HCT116 (cell line): ENCODE measurements around the gene TPM2. TPM values are rescaled to one million over a fixed set of nuclear protein-coding genes. Genes with fewer than 3 reads are reported as not detected.

Experiments used
- ATAC-seq: fragments of 200-7000 bp; cut with Tn5 transposase; 2 replicates; pipeline ENCODE4 v1.9.1; 2020; ENCODE audit warnings: mild to moderate bottlenecking, moderate library complexity
- BruUV-seq: library from RNA; stranded (reverse); fragments of 400-500 nt; replicated peaks from 2 replicates; lab custom pipeline; 2021; lab: Mats Ljungman, UMichigan
- CTCF ChIA-PET: fragments of 300-600 bp; sonication (Branson Sonifier 250); formaldehyde crosslinking; loops from one replicate; lab custom pipeline; 2021; ENCODE audit warnings: antibody characterized with exemption; lab: Charles Lee
- POLR2A ChIA-PET: fragments of 300-600, 350-600 bp; sonication (Branson Sonifier 250); formaldehyde crosslinking; loops from one replicate; lab custom pipeline; 2021; ENCODE audit warnings: antibody characterized with exemption; lab: Charles Lee
- RAD21 ChIA-PET, 2 experiments: fragments of 300-600 bp; sonication (Branson Sonifier 250); formaldehyde crosslinking; loops; one replicate each; lab custom pipeline; 2023; ENCODE audit warnings: low total read pairs in 2 of 2; ENCODE audit not compliant: uncharacterized antibody in 2 of 2, unreplicated experiment in 2 of 2, low non-redundant PET in 1 of 2; lab: Charles Lee
- DNase-seq: peaks from one replicate; pipeline ENCODE4 v3.0.0-alpha.2; 2010; ENCODE audit warnings: low read depth, low spot score
- H2AFZ ChIP-seq: fragments of 200-600 bp; shearing (Covaris generic), sonication (generic); 2 replicates; pipeline ENCODE4 v1.6.1; 2017; ENCODE audit warnings: low read depth, mixed run types, mixed read lengths, antibody characterized with exemption, low read length; ENCODE audit not compliant: poor library complexity, severe bottlenecking
- H3K27ac ChIP-seq: 2 replicates; pipeline ENCODE4 v1.5.1; 2012; ENCODE audit warnings: low read depth, low read length
- H3K27me3 ChIP-seq: fragments of 200-600 bp; sonication (generic); 2 replicates; pipeline ENCODE4 v1.6.1; 2016; ENCODE audit warnings: mixed run types, low read length, mixed read lengths; ENCODE audit not compliant: insufficient read depth
- H3K36me3 ChIP-seq, 2 experiments: fragments of 200-500 bp in 1 of 2; fragments of 200-600 bp in 1 of 2; sonication (Bioruptor generic) in 1 of 2; sonication (generic) in 1 of 2; 2 replicates each; pipeline versions ENCODE4 v1.5.1 to v1.6.1; 2014 to 2016; ENCODE audit warnings: low read length in 2 of 2, inconsistent platforms in 1 of 2, mixed read lengths in 1 of 2, mixed run types in 1 of 2; ENCODE audit not compliant: insufficient read depth in 2 of 2, control insufficient read depth in 1 of 2
- H3K4me1 ChIP-seq, 2 experiments: fragments of 200-600 bp in 1 of 2; sonication (generic) in 1 of 2; 2 replicates each; pipeline versions ENCODE4 v1.5.1 to v1.6.1; 2012 to 2017; ENCODE audit warnings: low read length in 2 of 2, inconsistent platforms in 1 of 2, mild to moderate bottlenecking in 1 of 2, mixed read lengths in 1 of 2, mixed run types in 1 of 2, moderate library complexity in 1 of 2; ENCODE audit not compliant: insufficient read depth in 2 of 2, control insufficient read depth in 1 of 2
- H3K4me2 ChIP-seq: fragments of 200-600 bp; sonication (generic); 2 replicates; pipeline ENCODE4 v1.6.1; 2017; ENCODE audit warnings: mixed run types, low read length, mixed read lengths
- H3K4me3 ChIP-seq, 2 experiments: fragments of 200-600 bp in 1 of 2; sonication (generic) in 1 of 2; replicated peaks in 1 of 2; 2 replicates each; pipeline ENCODE4 v1.5.1; 2011 to 2016; ENCODE audit warnings: low read length in 2 of 2, control low read depth in 1 of 2, low read depth in 1 of 2, mild to moderate bottlenecking in 1 of 2, mixed read lengths in 1 of 2, mixed run types in 1 of 2
- H3K79me2 ChIP-seq: fragments of 200-600 bp; sonication (generic); 2 replicates; pipeline ENCODE4 v1.6.1; 2017; ENCODE audit warnings: mild to moderate bottlenecking, mixed run types, low read length, moderate library complexity, mixed read lengths; ENCODE audit not compliant: insufficient read depth
- H3K9ac ChIP-seq: fragments of 200-600 bp; sonication (generic); 2 replicates; pipeline ENCODE4 v1.6.1; 2016; ENCODE audit warnings: low read length, mixed read lengths
- H3K9me2 ChIP-seq: fragments of 200-600 bp; sonication (generic), shearing (Covaris generic); 2 replicates; pipeline ENCODE4 v1.6.1; 2017; ENCODE audit warnings: mixed run types, mild to moderate bottlenecking, moderate library complexity; ENCODE audit not compliant: insufficient read depth
- H3K9me3 ChIP-seq, 2 experiments: fragments of 200-500 bp in 1 of 2; fragments of 200-600 bp in 1 of 2; sonication (Bioruptor generic) in 1 of 2; sonication (generic) in 1 of 2; 2 replicates each; pipeline ENCODE4 v1.6.1; 2014 to 2017; ENCODE audit warnings: low read length in 2 of 2, mixed read lengths in 2 of 2, inconsistent platforms in 1 of 2, low read depth in 1 of 2, mild to moderate bottlenecking in 1 of 2, mixed run types in 1 of 2, moderate library complexity in 1 of 2; ENCODE audit not compliant: control insufficient read depth in 1 of 2, insufficient read depth in 1 of 2
- H4K20me1 ChIP-seq: fragments of 200-600 bp; sonication (generic), shearing (Covaris generic); 2 replicates; pipeline ENCODE4 v1.6.1; 2017; ENCODE audit warnings: mixed run types, mild to moderate bottlenecking, moderate library complexity; ENCODE audit not compliant: insufficient read depth
- ELF1 ChIP-seq: IDR thresholded peaks from 2 replicates; pipeline ENCODE4 v1.6.1; 2012; ENCODE audit warnings: low read depth, borderline replicate concordance
- EZH2 ChIP-seq: fragments of 200-600 bp; sonication (generic); IDR thresholded peaks from 2 replicates; pipeline ENCODE4 v1.6.1; 2017; ENCODE audit warnings: antibody characterized with exemption, mixed run types
- EZH2phosphoT487 ChIP-seq: fragments of 200-600 bp; IDR thresholded peaks from 2 replicates; pipeline ENCODE4 v1.6.1; 2018; ENCODE audit warnings: antibody characterized with exemption, borderline replicate concordance
- FOSL1 ChIP-seq: IDR thresholded peaks from 2 replicates; pipeline ENCODE4 v1.6.1; 2012; ENCODE audit warnings: low read depth
- MAX ChIP-seq: IDR thresholded peaks from 2 replicates; pipeline ENCODE4 v1.6.1; 2012
- POLR2AphosphoS5 ChIP-seq: IDR thresholded peaks from 2 replicates; pipeline ENCODE4 v1.6.1; 2011; ENCODE audit warnings: mild to moderate bottlenecking, low read depth, low read length, moderate library complexity
- TCF7L2 ChIP-seq: IDR thresholded peaks from 2 replicates; pipeline ENCODE4 v1.7.0; 2011; ENCODE audit warnings: borderline replicate concordance, inconsistent platforms; ENCODE audit not compliant: insufficient read depth, insufficient read length; ENCODE audit errors: extremely low read depth
- YY1 ChIP-seq: IDR thresholded peaks from 2 replicates; pipeline ENCODE4 v1.6.1; 2011; ENCODE audit warnings: low read length, low read depth, moderate library complexity, mild to moderate bottlenecking; ENCODE audit not compliant: insufficient replicate concordance; ENCODE audit errors: extremely low read depth
- ZNF274 ChIP-seq: fragments of 200-500 bp; sonication (Bioruptor generic); IDR thresholded peaks from 2 replicates; pipeline ENCODE4 v1.6.1; 2014; ENCODE audit warnings: mild to moderate bottlenecking, low read depth, low read length, inconsistent platforms
- intact Hi-C: fragments of 100-400 bp; cut with micrococcal nuclease; formaldehyde crosslinking; loops from 2 replicates; pipeline ENCODE4 v1.10.0; 2022
- total RNA-seq: library from RNA; stranded (reverse); gene quantifications from one replicate; pipeline ENCODE4 v1.2.1, GENCODE V29; 2021; ENCODE audit not compliant: unreplicated experiment
- TF ChIP-seq, protein P1 (sequence below): IDR thresholded peaks from 2 replicates; pipeline ENCODE4 v1.6.1; 2012; ENCODE audit warnings: low read depth

TPM2 gene
- total RNA-seq, 1 experiment from 2014 or later: 278 TPM

- POLR2A ChIA-PET: no interaction called here
- H4K20me1 ChIP-seq: no peaks in the 10 kb centered on the region
- no peaks in the 10 kb centered on the region for H3K4me1 ChIP-seq
- ATAC-seq: no peak
- H3K27me3 ChIP-seq: no peaks in the 10 kb centered on the region
- intact Hi-C loops: no loop called here
- H3K36me3 ChIP-seq: peaks cover 38 to 50% of the 10 kb centered on the region in 2 experiments; a peak in 3 of 4 replicates
- CTCF ChIA-PET: no interaction called here
- no peak overlapping the region for H3K27ac ChIP-seq
- no peak overlapping the region for H3K4me2 ChIP-seq
- peaks cover 18% of the 10 kb centered on the region; the same call in 1 of the 2 replicates for H3K79me2 ChIP-seq
- no peaks in the 10 kb centered on the region for H3K9me2 ChIP-seq
- no TSS peak for BruUV-seq
- no peak overlapping the region for H3K4me3 ChIP-seq
- no peaks in the 10 kb centered on the region for H3K9me3 ChIP-seq
- no peak overlapping the region for H2AFZ ChIP-seq
- RAD21 ChIA-PET: interaction anchor here in 1 of 2 experiments (0.6 kb wide), 1 partner anchor 898 kb away, joined by 3 read pairs; no protein-coding TSS in a partner anchor
- H3K9ac ChIP-seq: no peak overlapping the region
- TF ChIP-seq, protein P1, sequence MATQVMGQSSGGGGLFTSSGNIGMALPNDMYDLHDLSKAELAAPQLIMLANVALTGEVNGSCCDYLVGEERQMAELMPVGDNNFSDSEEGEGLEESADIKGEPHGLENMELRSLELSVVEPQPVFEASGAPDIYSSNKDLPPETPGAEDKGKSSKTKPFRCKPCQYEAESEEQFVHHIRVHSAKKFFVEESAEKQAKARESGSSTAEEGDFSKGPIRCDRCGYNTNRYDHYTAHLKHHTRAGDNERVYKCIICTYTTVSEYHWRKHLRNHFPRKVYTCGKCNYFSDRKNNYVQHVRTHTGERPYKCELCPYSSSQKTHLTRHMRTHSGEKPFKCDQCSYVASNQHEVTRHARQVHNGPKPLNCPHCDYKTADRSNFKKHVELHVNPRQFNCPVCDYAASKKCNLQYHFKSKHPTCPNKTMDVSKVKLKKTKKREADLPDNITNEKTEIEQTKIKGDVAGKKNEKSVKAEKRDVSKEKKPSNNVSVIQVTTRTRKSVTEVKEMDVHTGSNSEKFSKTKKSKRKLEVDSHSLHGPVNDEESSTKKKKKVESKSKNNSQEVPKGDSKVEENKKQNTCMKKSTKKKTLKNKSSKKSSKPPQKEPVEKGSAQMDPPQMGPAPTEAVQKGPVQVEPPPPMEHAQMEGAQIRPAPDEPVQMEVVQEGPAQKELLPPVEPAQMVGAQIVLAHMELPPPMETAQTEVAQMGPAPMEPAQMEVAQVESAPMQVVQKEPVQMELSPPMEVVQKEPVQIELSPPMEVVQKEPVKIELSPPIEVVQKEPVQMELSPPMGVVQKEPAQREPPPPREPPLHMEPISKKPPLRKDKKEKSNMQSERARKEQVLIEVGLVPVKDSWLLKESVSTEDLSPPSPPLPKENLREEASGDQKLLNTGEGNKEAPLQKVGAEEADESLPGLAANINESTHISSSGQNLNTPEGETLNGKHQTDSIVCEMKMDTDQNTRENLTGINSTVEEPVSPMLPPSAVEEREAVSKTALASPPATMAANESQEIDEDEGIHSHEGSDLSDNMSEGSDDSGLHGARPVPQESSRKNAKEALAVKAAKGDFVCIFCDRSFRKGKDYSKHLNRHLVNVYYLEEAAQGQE: no peak
- TF ChIP-seq TCF7L2 (no peak), POLR2AphosphoS5 (no peak), MAX (no peak), FOSL1 (no peak), ZNF274 (no peak), YY1 (no peak), ELF1 (no peak), EZH2phosphoT487 (no peak), EZH2 (no peak)
- DNase-seq: no peak
Measured at GRCh38 chr9:35682051-35682450, 7.7 kb downstream of the TPM2 start.
